Measurements from ENCODE around the gene H3-3A. TPM values are rescaled to one million over a fixed set of nuclear protein-coding genes. Genes with fewer than 3 reads are reported as not detected.

H3-3A gene
- total RNA-seq, 4 donors from 2014 or later: 304 to 569 (median 410) TPM

GRCh38 chr1:226092965-226093364 lies 30.4 kb downstream of the H3-3A start:
- intact Hi-C loops (cut with DNase I; ENCODE audit: low total_unique reads): no loop called here
- no peak overlapping the region for H3K4me3 ChIP-seq (ENCODE audit: low read depth, poor library complexity, severe bottlenecking)
- 54 to 63% methylated on average over 3 of the region's 3 CpGs for WGBS, 2 donors
- DNase-seq (ENCODE audit: low spot score in 2 of 2): no peak
- TF ChIP-seq POLR2A (IDR thresholded peaks at IDR 0.05) (no peak), CTCF (IDR thresholded peaks at IDR 0.05) (no peak)

- no peak overlapping the region for H3K4me3 ChIP-seq (ENCODE audit: low read depth, poor library complexity, severe bottlenecking)
- peak in 1 of 2 donors; percentile 26 for DNase-seq (ENCODE audit: low spot score in 2 of 2)
- 79 to 91% methylated on average over 1 to 2 of the region's 2 CpGs for WGBS, 2 donors
- TF ChIP-seq POLR2A (IDR thresholded peaks at IDR 0.05): no peak
- TF ChIP-seq CTCF (IDR thresholded peaks at IDR 0.05): no peak
- intact Hi-C loops (cut with DNase I; ENCODE audit: low total_unique reads): no loop called here
Measured at GRCh38 chr1:226093621-226094020, 31.1 kb downstream of the H3-3A start.

GRCh38 chr1:226094451-226094850 lies 31.9 kb downstream of the H3-3A start:
- TF ChIP-seq POLR2A (IDR thresholded peaks at IDR 0.05) (no peak), CTCF (IDR thresholded peaks at IDR 0.05) (no peak)
- peak in 1 of 2 donors; percentile 61 for DNase-seq (ENCODE audit: low spot score in 2 of 2)
- intact Hi-C loops (cut with DNase I; ENCODE audit: low total_unique reads): no loop called here
- H3K4me3 ChIP-seq (ENCODE audit: low read depth, poor library complexity, severe bottlenecking): no peak overlapping the region
- WGBS, 2 donors: 38 to 56% methylated on average over 1 of the region's 1 CpG

GRCh38 chr1:226095286-226095685 lies 32.8 kb downstream of the H3-3A start:
- no peak for TF ChIP-seq POLR2A (IDR thresholded peaks at IDR 0.05)
- TF ChIP-seq CTCF (IDR thresholded peaks at IDR 0.05): no peak
- H3K4me3 ChIP-seq (ENCODE audit: low read depth, poor library complexity, severe bottlenecking): no peak overlapping the region
- intact Hi-C loops (cut with DNase I; ENCODE audit: low total_unique reads): no loop called here
- peak in 1 of 2 donors; percentile 43 for DNase-seq (ENCODE audit: low spot score in 2 of 2)
- WGBS, 2 donors: 87 to 98% methylated on average over 2 of the region's 2 CpGs

GRCh38 chr1:226097866-226098625 lies 35.5 kb downstream of the H3-3A start:
- WGBS, 2 donors: 75 to 76% methylated on average over 5 of the region's 5 CpGs
- no peak overlapping the region for H3K4me3 ChIP-seq (ENCODE audit: low read depth, poor library complexity, severe bottlenecking)
- intact Hi-C loops (cut with DNase I; ENCODE audit: low total_unique reads): no loop called here
- TF ChIP-seq POLR2A (IDR thresholded peaks at IDR 0.05) (no peak), CTCF (IDR thresholded peaks at IDR 0.05) (no peak)
- no peak for DNase-seq (ENCODE audit: low spot score in 2 of 2)
